ENCODE data around the gene IQUB. TPM values are rescaled to one million over a fixed set of nuclear protein-coding genes. Genes with fewer than 3 reads are reported as not detected.
"Not testable (repeated sequence)": the region's sequence is repeated elsewhere in the genome, so short reads cannot be mapped to it uniquely, and the experiment has no call there.

Gene IQUB
- not detected in 2 replicates for total RNA-seq (2014; rRNA removed; shearing (Covaris generic))
- polyA plus RNA-seq (2015; cell fraction: cytosol; rRNA removed), result 0.25 and 0.29 TPM in 2 replicates
- polyA plus RNA-seq (2015; cell fraction: nucleus; rRNA removed), result 0.42 and 0.61 TPM in 2 replicates

DNA sequence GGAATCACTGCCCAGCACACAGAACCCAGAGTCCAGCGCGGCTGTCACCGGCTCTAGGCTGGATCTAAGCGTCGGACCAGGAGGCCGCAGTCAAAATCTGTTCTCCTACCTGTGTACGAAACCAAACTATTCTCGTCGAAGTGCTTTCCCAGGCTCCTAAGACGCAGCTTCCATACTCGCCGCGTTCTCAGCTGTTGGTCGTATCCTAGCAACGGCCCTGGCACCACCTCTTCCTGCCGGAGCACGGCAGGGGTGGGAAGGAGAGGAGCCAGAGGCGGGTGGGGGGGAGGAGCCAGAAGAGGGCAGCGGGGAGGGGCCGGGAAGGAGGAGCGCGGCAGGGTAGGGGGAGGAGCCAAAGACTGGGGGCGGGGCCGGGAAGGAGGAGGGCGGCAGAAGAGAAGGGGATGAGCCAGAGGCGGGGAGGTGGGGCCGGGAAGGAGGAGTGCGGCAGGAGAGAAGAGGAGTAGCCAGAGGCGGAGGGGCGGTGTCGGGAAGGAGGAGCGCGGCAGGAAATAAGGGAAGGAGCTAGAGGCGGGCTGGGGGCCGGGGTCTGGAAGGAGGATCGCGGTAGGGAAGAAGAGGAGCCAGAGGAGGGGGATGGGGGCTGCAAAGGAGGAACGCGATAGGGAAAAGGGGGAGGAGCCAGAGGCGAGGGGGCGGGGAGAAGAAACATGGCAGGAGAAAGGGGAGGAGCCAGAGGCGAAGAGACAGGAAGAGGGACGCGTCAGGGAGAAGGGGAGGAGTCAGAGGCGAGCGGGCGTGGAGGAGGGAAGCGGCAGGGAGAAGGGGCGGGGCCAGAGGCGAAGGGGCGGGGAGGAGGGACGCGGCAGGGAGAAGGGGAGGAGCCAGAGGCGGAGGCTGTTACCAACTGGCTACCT lies at the start of gene IQUB:
TSS of gene IQUB (minus strand) at position 213 of the 878 bp plus-strand sequence. CDS start 22,255 bp downstream, outside the sequence.
- peak; percentile 85 for DNase-seq (ENCODE audit: low read depth)

DNA sequence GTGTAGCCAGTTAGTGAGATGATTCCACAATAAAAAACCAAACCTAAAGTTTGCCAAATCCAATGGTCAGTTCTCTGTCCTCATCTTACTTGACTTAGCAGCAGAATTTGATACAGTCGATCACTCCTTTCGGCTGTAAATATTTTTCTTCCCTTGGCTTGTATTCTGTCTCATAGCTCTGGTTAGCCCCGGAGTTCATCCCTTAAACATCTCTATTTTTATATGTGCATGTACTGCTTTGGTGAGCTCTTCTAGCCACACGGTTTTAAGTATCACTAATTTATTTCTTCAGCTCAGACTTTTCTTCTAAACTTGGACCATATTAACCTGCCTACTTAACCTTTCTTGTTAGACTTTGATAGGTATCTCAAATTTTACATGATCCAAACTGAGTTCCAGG lies 49.4 kb upstream of the IQUB start:
- DNase-seq (ENCODE audit: low read depth), result no peak

DNA sequence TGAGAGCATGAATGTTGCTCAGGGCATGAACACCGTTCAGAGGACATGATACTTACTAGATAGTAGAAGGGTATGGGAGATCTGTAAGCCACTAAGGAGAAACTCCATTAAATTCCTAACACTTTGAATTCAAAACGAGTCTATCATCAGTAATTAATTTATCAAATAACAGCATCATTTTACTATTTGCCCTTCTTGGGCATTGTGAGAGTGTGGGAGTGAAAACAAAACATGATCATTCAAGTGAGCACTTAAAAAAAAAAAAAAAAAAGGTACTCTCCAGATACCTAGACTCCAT lies 46.7 kb upstream of the IQUB start:
- no peak for DNase-seq (ENCODE audit: low read depth)

DNA sequence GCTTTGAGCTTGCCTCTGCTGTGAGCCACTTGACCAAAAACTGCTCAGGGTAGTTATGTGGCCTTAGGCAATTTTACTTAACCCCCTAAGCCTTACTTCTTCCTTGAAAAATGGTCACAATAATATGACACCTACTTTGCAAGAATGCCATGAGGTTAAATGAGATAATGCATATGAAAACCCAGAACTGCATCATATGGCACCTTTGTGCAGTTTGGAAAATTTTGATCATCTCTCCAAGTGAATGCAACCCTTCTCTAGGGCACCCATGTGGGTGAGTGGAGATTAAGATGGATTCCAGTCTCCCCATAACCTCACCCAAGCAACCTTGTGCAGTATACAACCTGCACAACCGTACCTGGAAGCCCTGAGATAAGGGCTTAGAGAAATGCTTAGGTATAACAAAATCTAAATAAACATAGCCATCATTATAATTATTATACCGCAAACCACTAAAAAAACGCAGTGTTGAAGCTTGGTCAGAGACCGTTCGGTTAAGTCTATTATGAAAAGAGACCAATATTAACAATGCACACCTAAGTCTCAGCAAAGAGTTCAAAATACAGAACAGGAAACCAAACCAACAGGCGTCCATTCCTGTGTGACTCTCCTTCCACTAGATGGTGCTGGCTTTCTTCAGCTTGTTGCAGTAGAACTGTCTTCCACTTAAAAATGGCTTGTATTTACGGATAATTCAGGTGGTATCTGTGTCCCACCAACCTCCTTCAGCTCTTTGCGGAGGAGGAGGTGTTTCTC lies 46.2 kb upstream of the IQUB start:
- DNase-seq (ENCODE audit: low read depth), result peak; percentile 50

DNA sequence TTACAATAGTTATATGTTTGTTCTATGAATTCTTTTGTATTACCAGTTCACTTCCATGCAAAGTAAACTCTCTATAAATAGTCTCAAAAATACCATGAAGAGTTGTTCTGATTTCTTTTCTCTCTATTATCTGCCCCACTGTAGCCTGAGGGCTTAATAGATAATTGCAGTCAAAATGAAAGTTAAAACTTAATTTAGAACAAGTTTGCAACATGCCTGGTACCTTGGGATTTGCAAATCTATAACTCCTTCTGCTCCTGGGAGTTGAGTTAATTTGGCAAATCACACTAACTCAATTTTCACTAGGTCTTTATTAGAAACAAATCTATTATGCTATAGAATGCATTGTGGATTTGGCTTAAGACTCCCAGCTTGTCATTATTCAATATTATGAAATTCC lies 45.0 kb upstream of the IQUB start:
- DNase-seq (ENCODE audit: low read depth), result no peak

DNA sequence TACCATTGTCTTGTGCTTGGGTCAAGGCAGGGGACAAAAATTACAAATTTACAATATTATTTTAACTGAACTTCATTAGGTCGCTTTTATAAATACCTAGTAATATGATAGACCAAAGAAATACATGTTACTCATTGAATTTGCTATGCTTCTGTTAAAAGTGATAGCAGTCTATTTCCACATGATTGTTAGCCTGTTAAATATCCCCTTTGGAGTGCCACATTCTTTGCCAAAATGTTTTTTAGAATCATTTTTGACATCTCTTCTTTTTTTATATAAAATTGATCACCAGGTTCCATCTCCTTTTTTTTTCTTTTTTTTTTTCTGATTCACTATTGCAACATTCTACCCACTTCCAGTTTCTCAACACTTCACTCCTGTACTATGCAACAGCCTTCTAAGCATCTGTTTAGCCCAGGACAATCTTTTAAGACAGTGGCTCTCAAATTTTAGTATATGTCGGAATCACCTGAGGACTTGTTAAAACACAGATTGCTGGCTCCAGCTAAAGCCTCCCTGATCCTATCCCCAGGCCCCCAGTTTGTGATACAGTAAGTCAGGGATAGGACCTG lies 39.6 kb upstream of the IQUB start:
- DNase-seq (ENCODE audit: low read depth), result no peak

DNA sequence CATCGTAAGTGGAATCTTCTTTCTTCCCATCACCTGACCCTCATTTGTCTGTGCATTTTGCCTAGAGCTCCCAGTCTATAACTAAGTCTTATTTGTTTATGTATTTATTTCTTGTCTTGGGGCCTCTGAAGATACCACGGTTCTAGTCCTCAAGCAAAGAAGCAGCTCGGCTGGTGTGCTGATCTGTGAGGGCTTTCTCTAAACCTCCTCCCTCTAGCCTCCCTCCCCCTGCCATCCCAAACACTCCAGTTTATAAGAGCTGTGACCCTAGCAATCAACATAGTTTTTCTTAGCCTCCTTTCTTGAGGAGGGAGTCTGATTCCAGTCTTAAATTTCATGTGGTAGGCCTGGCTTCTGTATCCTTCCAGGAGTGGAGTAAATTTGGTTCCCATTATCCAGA lies 38.9 kb upstream of the IQUB start:
- no peak for DNase-seq (ENCODE audit: low read depth)

DNA sequence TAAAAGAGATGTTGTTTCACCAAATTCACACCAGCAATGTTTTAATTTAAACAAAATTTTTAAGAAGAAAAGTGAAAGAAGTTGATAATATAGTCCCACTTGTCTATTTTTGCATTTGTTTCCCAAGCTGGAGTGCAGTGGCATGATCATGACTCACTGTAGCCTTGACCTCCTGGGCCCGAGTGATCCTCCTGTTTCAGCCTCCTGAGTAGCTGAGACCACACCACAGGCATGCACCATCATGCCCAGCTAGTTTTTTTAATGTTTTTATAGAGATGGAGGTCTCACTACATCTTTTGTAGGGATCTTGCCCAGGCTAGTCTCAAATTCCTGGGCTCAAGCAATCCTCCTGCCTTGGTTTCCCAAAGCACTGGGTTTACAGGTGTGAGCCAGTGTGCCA lies 37.3 kb upstream of the IQUB start:
- DNase-seq (ENCODE audit: low read depth), result peak; percentile 52

DNA sequence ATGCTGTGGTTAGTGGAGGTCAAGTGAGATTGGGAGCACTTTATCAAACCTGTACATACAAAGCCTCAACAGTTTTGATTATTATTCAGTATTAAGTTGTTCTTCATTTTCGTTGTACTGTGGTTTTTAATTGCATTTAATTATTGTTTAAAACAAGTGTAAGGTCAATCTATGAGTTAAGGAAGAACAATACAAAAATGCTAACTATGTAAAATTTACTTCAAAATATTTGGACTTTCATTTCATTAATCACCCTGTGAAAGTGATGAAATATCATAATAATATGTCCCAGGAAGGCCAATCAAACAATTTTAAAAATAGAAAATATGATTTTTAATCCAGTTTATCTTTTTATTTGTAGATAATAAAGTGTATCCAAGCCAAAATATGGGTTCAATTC lies 36.8 kb upstream of the IQUB start:
- no peak for DNase-seq (ENCODE audit: low read depth)

DNA sequence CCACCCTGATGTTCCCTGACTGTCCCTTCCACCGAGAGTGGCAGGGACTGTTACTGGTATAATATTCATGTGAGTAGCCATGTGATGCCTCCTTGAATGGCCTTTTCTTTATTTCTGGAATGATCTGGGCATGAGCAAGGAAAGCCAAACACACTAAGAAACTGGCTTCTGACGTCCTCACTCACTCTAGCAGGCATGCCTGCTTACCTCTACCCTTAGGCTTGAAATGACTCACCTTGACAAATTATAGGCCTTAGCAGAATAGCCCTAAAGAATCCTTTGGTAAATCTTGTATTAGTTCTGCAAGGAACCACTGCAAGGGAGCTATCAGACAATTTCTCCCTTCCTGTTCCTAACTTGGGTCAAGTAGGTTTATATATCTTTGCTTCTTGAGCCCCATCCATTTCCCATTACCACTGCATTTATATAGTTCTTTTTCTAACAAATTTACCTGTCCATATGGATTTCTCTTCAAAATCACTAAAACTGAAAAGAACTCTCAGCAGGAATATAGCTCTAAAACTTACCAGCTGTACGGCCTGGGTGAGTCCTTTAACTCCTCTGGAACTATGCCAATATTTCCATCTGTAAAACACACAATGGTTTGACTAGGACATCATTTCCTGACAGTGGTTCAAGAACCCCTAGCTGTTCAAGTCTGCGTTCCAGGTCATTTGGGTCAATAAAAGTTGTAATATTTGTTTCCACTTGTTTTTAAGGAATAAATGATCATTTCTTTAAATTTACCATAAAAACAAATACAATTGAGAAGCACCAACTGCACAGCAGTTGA lies 36.2 kb upstream of the IQUB start:
- DNase-seq (ENCODE audit: low read depth), result peak; percentile 20

DNA sequence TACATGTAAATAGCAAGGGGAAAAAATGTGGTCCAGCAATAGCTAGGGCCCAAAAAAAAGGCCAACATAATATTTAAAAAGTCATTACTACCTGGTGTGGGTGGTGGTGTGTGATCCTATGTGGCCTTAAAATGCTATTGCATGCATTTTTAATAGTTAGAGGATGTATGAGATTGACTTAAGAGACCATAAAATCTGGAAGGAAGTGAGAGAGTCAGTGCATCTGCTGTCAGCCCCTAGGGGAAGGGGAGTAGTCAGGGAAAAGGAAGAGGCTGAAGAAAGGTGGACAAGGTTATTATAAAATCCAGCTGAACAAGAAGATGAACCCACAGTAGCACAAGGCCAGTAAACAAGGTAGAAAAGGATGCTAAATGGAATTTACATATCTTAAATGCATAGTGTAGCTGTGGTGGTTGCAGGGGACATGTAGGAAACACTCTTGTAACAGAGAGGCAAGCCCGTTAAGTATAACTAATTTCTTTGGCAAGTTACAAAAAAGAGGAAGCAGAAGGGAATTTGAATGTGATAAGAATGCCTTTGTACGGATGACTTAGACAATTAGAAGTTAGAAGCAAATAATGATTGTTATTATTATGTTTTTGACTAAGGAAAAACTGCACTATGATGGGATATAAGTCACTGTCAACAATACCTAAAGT lies 35.1 kb upstream of the IQUB start:
- DNase-seq (ENCODE audit: low read depth), result no peak

DNA sequence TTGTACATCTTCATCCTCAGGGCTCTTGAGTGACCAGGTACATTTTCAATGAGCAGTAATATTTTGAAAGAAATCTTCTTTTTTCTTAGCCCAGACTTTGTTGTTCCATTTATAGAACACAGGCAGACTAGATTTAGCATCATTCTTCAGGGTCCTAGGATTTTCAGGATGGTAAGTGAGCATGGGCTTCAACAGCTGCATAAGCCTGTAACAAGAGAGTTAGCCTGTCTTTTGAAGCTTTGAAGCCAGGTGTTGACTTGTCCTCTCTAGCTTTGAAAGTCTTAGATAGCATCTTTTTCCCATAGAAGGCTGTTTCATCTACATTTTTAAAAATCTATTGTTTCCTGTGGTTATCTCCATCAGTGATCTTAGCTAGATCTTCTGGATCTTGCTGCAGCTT lies 27.7 kb upstream of the IQUB start:
- no peak for DNase-seq (ENCODE audit: low read depth)

DNA sequence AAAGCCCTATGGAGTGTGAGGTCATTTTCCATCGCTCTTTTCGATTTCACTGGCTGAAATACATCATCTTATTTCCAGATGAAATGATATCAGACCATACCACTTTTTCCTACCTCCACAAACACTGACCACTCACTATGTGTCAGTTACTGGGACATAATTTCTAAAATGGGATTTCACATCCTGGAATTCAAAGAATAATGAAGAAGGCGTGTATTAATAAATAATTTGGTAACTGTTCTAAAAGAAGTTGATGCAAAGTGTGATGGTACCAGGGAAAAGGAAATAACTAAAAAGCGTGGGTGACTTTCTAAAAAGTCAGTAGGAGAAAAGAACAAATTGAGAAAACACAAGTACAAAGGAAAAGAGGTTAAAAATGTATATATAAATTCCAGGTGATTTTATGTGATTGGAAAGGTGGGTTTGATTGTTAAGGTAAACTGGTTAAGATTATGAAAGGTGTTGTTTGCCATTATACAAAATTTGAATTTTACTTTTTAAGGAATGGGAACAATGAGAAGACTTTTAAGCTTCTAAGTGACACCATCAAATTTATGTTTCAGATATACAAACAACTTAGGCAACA lies 24.0 kb upstream of the IQUB start:
- DNase-seq (ENCODE audit: low read depth), result no peak

DNA sequence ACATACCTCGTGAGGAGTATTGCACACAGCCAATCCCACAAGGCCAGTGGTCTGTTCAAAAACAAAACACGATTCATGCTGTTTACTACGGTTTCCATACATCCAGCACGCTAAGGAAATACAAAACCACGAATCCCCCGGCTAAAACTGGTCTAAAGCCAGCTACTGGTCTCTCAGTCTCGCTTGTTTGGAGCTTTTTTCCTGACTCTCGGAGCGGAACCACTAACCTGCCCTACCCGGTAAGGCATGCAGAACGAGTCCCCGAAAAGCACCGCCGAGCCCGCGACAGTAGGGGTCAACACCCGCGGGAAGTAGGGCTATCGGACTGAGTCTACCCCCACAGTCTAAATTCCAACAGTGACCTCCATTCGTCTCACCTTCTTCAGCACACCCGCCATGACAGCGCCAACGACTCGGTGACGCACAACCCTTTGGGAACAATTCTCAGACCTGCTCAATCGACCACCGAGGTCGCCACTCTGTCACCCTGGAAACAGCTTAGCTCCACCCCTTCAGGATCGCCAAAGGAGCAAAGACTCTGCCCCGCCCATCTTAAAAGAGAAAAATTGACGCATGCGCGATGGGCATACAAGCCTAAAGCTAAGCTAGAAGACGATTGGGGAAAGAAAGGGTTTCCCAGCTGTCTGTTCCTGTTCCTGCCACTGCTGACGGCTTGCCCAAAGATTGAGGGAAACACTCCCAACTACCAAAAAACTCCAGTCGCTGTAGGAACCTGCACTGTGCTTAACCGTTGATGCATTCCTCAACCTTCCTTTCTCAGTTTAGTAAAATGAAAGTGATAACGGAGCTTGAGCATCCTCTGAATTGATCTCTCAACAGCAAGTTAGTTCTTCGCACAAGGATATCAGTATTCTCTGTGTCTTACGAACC lies 23.2 kb upstream of the IQUB start, which contains the start of gene NDUFA5:
TSS of gene NDUFA5 (minus strand) at position 421 of the 891 bp plus-strand sequence. CDS start at position 398, 23 bp downstream.
- DNase-seq (ENCODE audit: low read depth), result peak; percentile 96

DNA sequence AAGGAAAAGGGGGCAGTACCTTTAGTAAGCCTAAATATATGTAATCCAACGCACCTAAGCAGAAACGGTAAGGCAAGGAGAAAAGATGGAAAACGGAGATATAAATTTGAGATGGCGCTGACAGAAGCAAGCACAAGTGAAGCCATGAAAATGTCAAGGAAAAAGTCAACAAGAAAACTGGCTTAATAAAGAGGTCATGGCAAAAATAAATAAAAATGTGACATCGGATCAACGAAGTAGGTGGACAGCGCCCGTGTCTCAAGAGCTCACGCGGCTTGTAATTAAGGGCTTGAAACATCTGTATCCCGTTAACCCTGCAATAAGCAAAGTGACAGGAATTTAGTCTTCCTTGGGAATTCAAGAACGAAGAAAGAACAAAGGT lies 22.6 kb upstream of the IQUB start:
- no peak for DNase-seq (ENCODE audit: low read depth)

DNA sequence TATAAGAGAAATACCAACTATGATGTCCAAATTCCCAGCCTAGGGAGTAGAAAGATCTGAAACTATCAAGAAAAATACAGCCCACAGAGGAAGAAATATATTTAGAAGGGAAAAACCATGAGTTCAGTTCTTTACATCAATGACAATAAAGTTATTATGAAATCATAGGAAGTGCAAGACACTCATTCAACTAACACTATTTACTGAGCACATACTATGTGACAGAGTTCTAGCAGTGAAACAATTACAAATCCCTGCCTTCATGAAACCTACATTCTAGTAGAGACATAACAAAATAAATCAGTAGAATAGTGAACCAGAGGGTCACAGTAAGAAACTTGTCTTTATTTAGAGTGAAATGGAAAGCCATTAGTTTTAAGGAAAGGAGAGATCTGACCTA lies 21.1 kb upstream of the IQUB start:
- no peak for DNase-seq (ENCODE audit: low read depth)

DNA sequence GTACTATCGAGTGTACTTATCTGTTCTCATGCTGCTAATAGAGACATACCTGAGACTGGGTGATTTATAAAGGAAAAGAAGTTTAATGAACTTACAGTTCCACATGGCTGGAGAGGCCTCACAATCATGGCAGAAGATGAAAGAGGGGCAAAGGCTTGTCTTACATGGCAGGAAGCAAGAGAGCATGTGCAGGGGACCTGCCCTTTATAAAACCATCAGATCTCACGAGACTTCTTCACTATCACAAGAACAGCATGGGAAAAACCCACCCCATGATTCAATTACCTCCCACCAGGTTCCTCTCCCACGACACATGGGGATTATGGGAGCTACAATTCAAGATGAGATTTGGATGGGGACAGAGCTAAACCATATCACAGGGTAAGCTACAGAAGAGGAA lies 18.8 kb upstream of the IQUB start:
- no peak for DNase-seq (ENCODE audit: low read depth)

DNA sequence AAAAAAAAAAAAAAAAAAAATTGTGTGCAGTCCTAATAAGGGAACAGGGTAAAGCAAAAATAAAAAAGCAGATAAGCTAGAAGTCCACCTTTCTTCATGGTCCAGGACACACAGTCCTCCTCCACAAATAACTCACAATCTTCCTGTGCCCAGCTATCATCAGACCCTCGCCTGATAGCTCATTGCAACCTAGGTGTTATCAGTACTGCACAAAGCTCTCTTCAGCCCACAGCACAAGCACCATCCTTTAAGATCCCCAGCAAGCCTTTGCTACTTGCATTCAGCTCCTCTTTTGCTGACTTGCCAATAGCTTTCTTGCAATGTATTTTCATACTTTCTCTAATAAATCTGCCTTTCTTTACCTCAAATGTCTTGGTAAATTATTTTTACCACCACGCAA lies 18.2 kb upstream of the IQUB start:
- no peak for DNase-seq (ENCODE audit: low read depth)

DNA sequence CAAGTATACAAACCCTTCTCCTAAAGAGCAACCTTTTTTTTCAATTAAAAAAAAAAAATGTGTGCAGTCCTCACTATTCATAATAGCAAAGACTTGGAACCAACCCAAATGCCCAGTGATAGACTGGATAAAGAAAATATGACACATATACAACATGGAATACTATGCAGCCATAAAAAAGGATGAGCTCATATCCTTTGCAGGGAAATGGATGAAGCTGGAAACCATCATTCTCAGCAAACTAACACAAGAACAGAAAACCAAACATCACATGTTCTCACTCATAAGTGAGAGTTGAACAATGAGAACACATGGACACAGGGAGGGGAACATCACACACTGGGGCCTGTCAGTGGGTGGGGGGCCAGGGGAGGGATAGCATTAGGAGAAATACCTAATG lies 17.7 kb upstream of the IQUB start:
- DNase-seq (ENCODE audit: low read depth), result not testable (repeated sequence)
